K562 (cell line): ENCODE data around the gene DDRGK1. TPM values are rescaled to one million over a fixed set of nuclear protein-coding genes. Genes with fewer than 3 reads are reported as not detected.
A peak's percentile ranks its signal among the peaks of the same experiment; 100 is the strongest.

Source experiments
- ATAC-seq: fragments of 200-7000 bp; cut with Tn5 transposase; 3 replicates; pipeline ENCODE4 v1.9.1; 2020; ENCODE audit warnings: moderate library complexity
- BruUV-seq: library from RNA; stranded (reverse); fragments of 400-500 nt; replicated peaks from 2 replicates; lab custom pipeline; 2021; lab: Mats Ljungman, UMichigan
- CTCF ChIA-PET: fragments of 300-600 bp; formaldehyde crosslinking; extraction: SDS; loops from one replicate; lab custom pipeline; 2021; ENCODE audit warnings: low intra/inter-chr PET ratio; lab: Yijun Ruan, JAX
- POLR2A ChIA-PET: fragments of 300-600, 350-650 bp; sonication (Branson Sonifier 250); formaldehyde crosslinking; extraction: SDS; loops from one replicate; lab custom pipeline; 2021; ENCODE audit warnings: antibody characterized with exemption, inconsistent platforms; lab: Yijun Ruan, JAX
- DNase-seq, 4 experiments: peaks; one replicate each; pipeline versions ENCODE4 v3.0.0 to v3.0.0-alpha.2; 2011 to 2018; ENCODE audit warnings: low spot score in 3 of 4, mixed read lengths in 3 of 4; ENCODE audit errors: extremely low read depth in 1 of 4
- FAIRE-seq: peaks from 2 replicates; lab custom pipeline; 2011; peaks lifted over from hg19 to GRCh38; lab: Jason Lieb, UNC
- H2AFZ ChIP-seq: 2 replicates; pipeline ENCODE4 v1.6.0; 2011; ENCODE audit warnings: low read depth, low read length, control low read depth, inconsistent platforms
- H3K27ac ChIP-seq: fragments of 200-600 bp; 3 replicates; pipeline ENCODE4 v1.8.0; 2011; ENCODE audit warnings: low read depth, mild to moderate bottlenecking, control low read depth, inconsistent platforms, low read length, moderate library complexity, mixed read lengths; ENCODE audit errors: extremely low read depth
- H3K27me3 ChIP-seq, 2 experiments: fragments of 300-600 bp in 1 of 2; 2 replicates in 1 of 2; 3 replicates in 1 of 2; pipeline versions ENCODE4 v1.6.0 to v1.8.0; 2011; ENCODE audit warnings: inconsistent platforms in 2 of 2, low read length in 2 of 2, mild to moderate bottlenecking in 1 of 2, mixed read lengths in 1 of 2, moderate library complexity in 1 of 2; ENCODE audit not compliant: control insufficient read depth in 2 of 2, insufficient read depth in 2 of 2
- H3K36me3 ChIP-seq: fragments of 300-600 bp; 3 replicates; pipeline ENCODE4 v1.8.0; 2011; ENCODE audit warnings: mild to moderate bottlenecking, low read length, inconsistent platforms; ENCODE audit not compliant: control insufficient read depth, insufficient read depth
- H3K4me1 ChIP-seq, 2 experiments: fragments of 200-600 bp in 1 of 2; replicated peaks in 1 of 2; 2 replicates in 1 of 2; 3 replicates in 1 of 2; pipeline versions ENCODE4 v1.5.1 to v1.8.0; 2011; ENCODE audit warnings: inconsistent platforms in 2 of 2, low read length in 2 of 2, mild to moderate bottlenecking in 1 of 2, mixed read lengths in 1 of 2, moderate library complexity in 1 of 2; ENCODE audit not compliant: control insufficient read depth in 2 of 2, insufficient read depth in 2 of 2
- H3K4me2 ChIP-seq: 2 replicates; pipeline ENCODE4 v1.6.1; 2011; ENCODE audit warnings: low read length, control low read depth, inconsistent platforms, mixed read lengths; ENCODE audit not compliant: insufficient read depth
- H3K4me3 ChIP-seq: fragments of 200-600 bp; sonication (generic), shearing (Covaris generic); 2 replicates; pipeline ENCODE4 v1.5.1; 2016; ENCODE audit warnings: control low read depth, inconsistent platforms
- H3K79me2 ChIP-seq: fragments of 200-600 bp; 3 replicates; pipeline ENCODE4 v1.8.0; 2011; ENCODE audit warnings: low read length, inconsistent platforms; ENCODE audit not compliant: control insufficient read depth, insufficient read depth
- H3K9ac ChIP-seq, 2 experiments: 2 replicates each; pipeline versions ENCODE4 v1.6.0 to v1.6.1; 2011; ENCODE audit warnings: low read depth in 2 of 2, low read length in 2 of 2, control low read depth in 1 of 2, inconsistent platforms in 1 of 2, mild to moderate bottlenecking in 1 of 2, mixed read lengths in 1 of 2; ENCODE audit not compliant: insufficient read depth in 1 of 2
- H3K9me1 ChIP-seq: one replicate; pipeline ENCODE4 v1.6.0; 2011; ENCODE audit warnings: inconsistent platforms, mild to moderate bottlenecking, low read length, moderate library complexity; ENCODE audit not compliant: control insufficient read depth, insufficient read depth
- H3K9me3 ChIP-seq: replicated peaks from 2 replicates; pipeline ENCODE4 v1.5.1; 2011; ENCODE audit warnings: low read depth, low read length, inconsistent platforms; ENCODE audit not compliant: control insufficient read depth, insufficient read depth
- H4K20me1 ChIP-seq: replicated peaks from 2 replicates; pipeline ENCODE4 v1.6.1; 2011; ENCODE audit warnings: low read length, inconsistent platforms, mixed read lengths; ENCODE audit not compliant: control insufficient read depth, insufficient read depth
- CBX3 ChIP-seq, 2 experiments: IDR thresholded peaks; 1 replicate in 1 of 2; 2 replicates in 1 of 2; pipeline ENCODE4 v1.6.1; 2012; ENCODE audit warnings: inconsistent platforms in 2 of 2, low read length in 2 of 2, borderline replicate concordance in 1 of 2, control low read depth in 1 of 2
- NR2C2 ChIP-seq, 2 experiments: fragments of 200-800 bp in 1 of 2; sonication (Bioruptor generic) in 1 of 2; sonication (generic) in 1 of 2; formaldehyde crosslinking in 1 of 2; IDR thresholded peaks; 2 replicates each; pipeline versions ENCODE4 v1.6.1 to v1.8.0; 2016 to 2022; ENCODE audit warnings: mild to moderate bottlenecking in 1 of 2, missing compliant biosample characterization in 1 of 2, missing genetic modification characterization in 1 of 2, missing genetic modification reagents in 1 of 2
- POLR2G ChIP-seq: fragments of 200-400 bp; formaldehyde crosslinking; IDR thresholded peaks from 2 replicates; pipeline ENCODE4 v1.6.1; 2017; ENCODE audit warnings: low read depth, mild to moderate bottlenecking, antibody characterized with exemption, low read length, moderate library complexity
- ZBTB33 ChIP-seq: sonication (generic); formaldehyde crosslinking; IDR thresholded peaks from 2 replicates; pipeline ENCODE4 v1.8.1; 2023; ENCODE audit warnings: mild to moderate bottlenecking, missing genetic modification reagents
- ZNF780A ChIP-seq: fragments of 250-450 bp; sonication (Bioruptor Pico); IDR thresholded peaks from 2 replicates; pipeline ENCODE4 v1.5.0; 2021; ENCODE audit warnings: mild to moderate bottlenecking
- WGBS: fragments of 100-300 bp; shearing (Covaris generic); methylation state at CpG from one replicate; pipeline ENCODE4 v1.1.6; 2016; ENCODE audit warnings: low coverage, mixed read lengths; ENCODE audit not compliant: insufficient coverage; ENCODE audit errors: missing lambda C conversion rate; 5-methylcytosine and 5-hydroxymethylcytosine counted together
- in situ Hi-C: fragments of 300-500 bp; cut with MboI; formaldehyde crosslinking; loops from 4 replicates; pipeline ENCODE4 v1.15.0; 2018; ENCODE audit warnings: inconsistent platforms, mixed read lengths
- intact Hi-C: fragments of 100-400 bp; cut with micrococcal nuclease; formaldehyde crosslinking; loops from 2 replicates; pipeline ENCODE4 v1.14.2; 2022
- polyA plus RNA-seq, 8 experiments: library from polyadenylated mRNA; depleted of rRNA in 4 of 8; stranded (reverse) in 5 of 8; unstranded in 3 of 8; fragments of >200 nt; fragmentation: Nextera tagmentation in 2 of 8; fragmentation: Illumina TruSeq in 1 of 8; extraction: Ambion mirVana in 2 of 8; extraction: Trizol in 1 of 8; gene quantifications; 2 replicates each; pipeline versions ENCODE4 v1.2.1 to v1.2.3, GENCODE V29; 2011 to 2014; ENCODE audit warnings: inconsistent platforms in 1 of 8, missing spikeins in 1 of 8
- total RNA-seq, 7 experiments: library from RNA; depleted of rRNA in 6 of 7; stranded (reverse); fragments of >200 nt in 6 of 7; fragmentation: Illumina TruSeq in 2 of 7; extraction: Trizol in 2 of 7; gene quantifications; 2 replicates each; pipeline versions ENCODE4 v1.2.1 to v1.2.3, GENCODE V29; 2011 to 2021; ENCODE audit warnings: low replicate concordance in 1 of 7

Gene DDRGK1
- total and polyA plus RNA-seq, 9 of the 15 experiments (the other 6 are each of a cell fraction or from before 2014, with no cell fraction given): 2.3 to 54.4 (median 29.1) TPM

- Histone ChIP-seq H3K9me3 (no peaks in the 10 kb centered on the region), H3K79me2 (no peaks in the 10 kb centered on the region), H3K36me3 (peaks cover 7% of the 10 kb centered on the region; the same call in 1 of the 3 replicates), H3K4me1 (peaks cover 0 to 28% of the 10 kb centered on the region in 2 experiments; a peak in 2 of 5 replicates), H4K20me1 (no peaks in the 10 kb centered on the region), H3K27ac (no peak overlapping the region), H3K27me3 (no peaks in the 10 kb centered on the region), H3K4me3 (no peak overlapping the region), H3K9ac (no peak overlapping the region), H2AFZ (no peak overlapping the region), H3K9me1 (no peaks in the 10 kb centered on the region), H3K4me2 (no peak overlapping the region)
- no TSS peak for BruUV-seq
- ATAC-seq: no peak
- DNase-seq: no peak
- POLR2A ChIA-PET: interaction anchor here (0.6 kb wide), 1 partner anchor 202 kb away, joined by 5 read pairs; no protein-coding TSS in a partner anchor
- CTCF ChIA-PET: no interaction called here
- WGBS: 59% methylated on average over 19 of the region's 42 CpGs
- FAIRE-seq: no peak
- in situ Hi-C loops: no loop called here
- TF ChIP-seq ZNF780A (CRISPR knock-in tag) (no peak), NR2C2 (CRISPR knock-in tag; IDR thresholded peaks at IDR 0.05) (peak; percentile 49; the same call in 1 of the 2 replicates), NR2C2 (tag; IDR thresholded peaks at IDR 0.05) (no peak), CBX3 (IDR thresholded peaks at IDR 0.05; ENCODE audit: borderline replicate concordance in 1 of 2, low read length in 2 of 2) (no peak), POLR2G (peak; percentile 26; the same call in 1 of the 2 replicates), ZBTB33 (peak; percentile 90)
- intact Hi-C loops: no loop called here
These were observed 23.7 kb upstream of the DDRGK1 start for GRCh38 chr20:3227936-3228749.
